ENCODE data around the gene MRGPRD. TPM values are rescaled to one million over a fixed set of nuclear protein-coding genes. Genes with fewer than 3 reads are reported as not detected.
A peak's percentile ranks its signal among the peaks of the same experiment; 100 is the strongest.

MRGPRD gene
- total RNA-seq, 1 experiment from 2014 or later: not detected

DNA sequence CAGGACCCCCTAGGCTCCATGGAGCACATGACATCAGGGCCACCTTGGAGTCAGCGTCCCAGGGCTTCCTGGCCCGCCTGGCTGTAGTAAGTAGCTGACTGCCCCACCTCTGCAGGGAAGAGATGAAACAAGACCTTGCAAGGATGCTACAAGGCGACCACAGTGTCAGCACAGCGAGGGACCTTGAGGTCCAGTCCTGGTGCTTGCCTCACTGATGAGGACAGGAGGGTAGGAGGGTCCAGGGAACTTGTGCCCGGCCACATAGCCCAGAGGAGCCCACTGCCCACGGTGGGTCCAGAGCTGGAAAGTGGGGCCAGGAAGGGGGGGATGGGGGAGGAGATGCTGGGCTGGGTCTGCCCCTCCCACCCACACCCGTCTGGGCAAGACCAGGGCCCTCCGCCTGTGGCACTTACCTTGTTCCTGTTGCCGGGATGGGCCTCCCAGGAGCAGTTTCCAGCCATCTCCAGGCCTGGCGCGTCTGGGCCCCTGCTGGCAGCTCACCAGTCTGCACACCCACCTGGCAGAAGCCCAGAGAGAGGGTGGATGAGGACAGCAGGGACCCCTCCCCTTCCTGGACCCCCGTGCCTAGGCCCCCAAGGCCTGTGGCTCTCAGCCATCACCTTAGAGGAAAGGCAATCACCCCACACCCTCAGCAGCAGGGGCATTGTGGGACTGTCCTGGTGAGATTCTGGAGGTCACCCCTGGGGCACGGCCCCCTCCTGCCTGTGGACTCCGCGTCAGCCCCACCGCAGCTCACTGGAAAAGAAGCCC lies 28.8 kb upstream of the MRGPRD start:
- Histone ChIP-seq H2AFZ (ENCODE audit: low read depth, low read length, poor library complexity, severe bottlenecking) (no peak overlapping the region), H3K36me3 (ENCODE audit: control insufficient read depth in 1 of 2, insufficient read depth in 2 of 2, low read length in 2 of 2) (no peaks in the 10 kb centered on the region), H4K20me1 (ENCODE audit: insufficient read depth) (no peaks in the 10 kb centered on the region), H3K79me2 (ENCODE audit: insufficient read depth, low read length) (no peaks in the 10 kb centered on the region), H3K4me1 (ENCODE audit: control insufficient read depth in 1 of 2, insufficient read depth in 2 of 2, low read length in 2 of 2) (peaks cover 38 to 50% of the 10 kb centered on the region in 2 experiments), H3K4me3 (replicated peaks in 1 of 2; ENCODE audit: low read depth in 1 of 2, low read length in 2 of 2) (peak overlapping the region in 1 of 2 experiments; percentile 44; a peak in 2 of 4 replicates), H3K27me3 (ENCODE audit: insufficient read depth, low read length) (no peaks in the 10 kb centered on the region), H3K4me2 (ENCODE audit: low read length) (peak overlapping the region; percentile 78), H3K27ac (ENCODE audit: low read depth, low read length) (peak overlapping the region; percentile 66), H3K9me3 (ENCODE audit: control insufficient read depth in 1 of 2, insufficient read depth in 1 of 2, low read depth in 1 of 2, low read length in 2 of 2) (no peaks in the 10 kb centered on the region), H3K9me2 (ENCODE audit: insufficient read depth) (no peaks in the 10 kb centered on the region), H3K9ac (ENCODE audit: low read length) (peak overlapping the region; percentile 69)
- POLR2A ChIA-PET: interaction anchor here (2.1 kb wide), 1 partner anchor 35 kb away, joined by 8 read pairs; no protein-coding TSS in a partner anchor
- CTCF ChIA-PET: interaction anchor here (1.4 kb wide), 1 partner anchor 9 kb away, joined by 6 read pairs; no protein-coding TSS in a partner anchor
- intact Hi-C loops (cut with micrococcal nuclease): no loop called here
- DNase-seq (ENCODE audit: low read depth, low spot score): no peak
- no peak for ATAC-seq
- RAD21 ChIA-PET (ENCODE audit: low non-redundant PET in 1 of 2, low total read pairs in 2 of 2, uncharacterized antibody in 2 of 2, unreplicated experiment in 2 of 2): interaction anchor here in 1 of 2 experiments (0.6 kb wide), 1 partner anchor 11 kb away, joined by 3 read pairs; no protein-coding TSS in a partner anchor
- TF ChIP-seq ELF1 (IDR thresholded peaks at IDR 0.05; ENCODE audit: borderline replicate concordance, low read depth) (no peak), JUND (IDR thresholded peaks at IDR 0.05) (no peak), ZFX (IDR thresholded peaks at IDR 0.05) (no peak), SP1 (IDR thresholded peaks at IDR 0.05; ENCODE audit: low read depth) (no peak), POLR2A (IDR thresholded peaks at IDR 0.05; ENCODE audit: borderline replicate concordance, extremely low read depth, insufficient read depth, insufficient read length) (no peak), YY1 (IDR thresholded peaks at IDR 0.05; ENCODE audit: extremely low read depth, insufficient replicate concordance, low read depth, low read length) (no peak), RAD21 (IDR thresholded peaks at IDR 0.05; ENCODE audit: low read depth) (no peak), POLR2AphosphoS5 (IDR thresholded peaks at IDR 0.05; ENCODE audit: low read depth, low read length) (no peak), EZH2phosphoT487 (IDR thresholded peaks at IDR 0.05; ENCODE audit: borderline replicate concordance) (no peak), ZNF274 (IDR thresholded peaks at IDR 0.05; ENCODE audit: low read depth, low read length) (no peak), SRF (IDR thresholded peaks at IDR 0.05; ENCODE audit: low read depth) (no peak), TCF7L2 (IDR thresholded peaks at IDR 0.05; ENCODE audit: borderline replicate concordance, extremely low read depth, insufficient read depth, insufficient read length) (no peak)
- TF ChIP-seq, protein P1, sequence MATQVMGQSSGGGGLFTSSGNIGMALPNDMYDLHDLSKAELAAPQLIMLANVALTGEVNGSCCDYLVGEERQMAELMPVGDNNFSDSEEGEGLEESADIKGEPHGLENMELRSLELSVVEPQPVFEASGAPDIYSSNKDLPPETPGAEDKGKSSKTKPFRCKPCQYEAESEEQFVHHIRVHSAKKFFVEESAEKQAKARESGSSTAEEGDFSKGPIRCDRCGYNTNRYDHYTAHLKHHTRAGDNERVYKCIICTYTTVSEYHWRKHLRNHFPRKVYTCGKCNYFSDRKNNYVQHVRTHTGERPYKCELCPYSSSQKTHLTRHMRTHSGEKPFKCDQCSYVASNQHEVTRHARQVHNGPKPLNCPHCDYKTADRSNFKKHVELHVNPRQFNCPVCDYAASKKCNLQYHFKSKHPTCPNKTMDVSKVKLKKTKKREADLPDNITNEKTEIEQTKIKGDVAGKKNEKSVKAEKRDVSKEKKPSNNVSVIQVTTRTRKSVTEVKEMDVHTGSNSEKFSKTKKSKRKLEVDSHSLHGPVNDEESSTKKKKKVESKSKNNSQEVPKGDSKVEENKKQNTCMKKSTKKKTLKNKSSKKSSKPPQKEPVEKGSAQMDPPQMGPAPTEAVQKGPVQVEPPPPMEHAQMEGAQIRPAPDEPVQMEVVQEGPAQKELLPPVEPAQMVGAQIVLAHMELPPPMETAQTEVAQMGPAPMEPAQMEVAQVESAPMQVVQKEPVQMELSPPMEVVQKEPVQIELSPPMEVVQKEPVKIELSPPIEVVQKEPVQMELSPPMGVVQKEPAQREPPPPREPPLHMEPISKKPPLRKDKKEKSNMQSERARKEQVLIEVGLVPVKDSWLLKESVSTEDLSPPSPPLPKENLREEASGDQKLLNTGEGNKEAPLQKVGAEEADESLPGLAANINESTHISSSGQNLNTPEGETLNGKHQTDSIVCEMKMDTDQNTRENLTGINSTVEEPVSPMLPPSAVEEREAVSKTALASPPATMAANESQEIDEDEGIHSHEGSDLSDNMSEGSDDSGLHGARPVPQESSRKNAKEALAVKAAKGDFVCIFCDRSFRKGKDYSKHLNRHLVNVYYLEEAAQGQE (IDR thresholded peaks at IDR 0.05; ENCODE audit: low read depth): no peak
- no TSS peak for BruUV-seq (replicated peaks)

All from HCT116 (cell line).